Esophagus squamous epithelium (tissue), 5 donors: ENCODE results near the gene FAM163B. TPM values are rescaled to one million over a fixed set of nuclear protein-coding genes. Genes with fewer than 3 reads are reported as not detected.

ENCODE experiments used
- DNase-seq: peaks from one replicate; lab custom pipeline; 2025; lab: John Stamatoyannopoulos, UW
- H3K27ac ChIP-seq, 4 donors: fragments of 200-600 bp; sonication (generic); one replicate each; pipeline ENCODE4 v1.5.1; 2016 to 2019; ENCODE audit warnings: mild to moderate bottlenecking in 1 of 4
- H3K27me3 ChIP-seq, 4 donors: fragments of 200-600 bp; sonication (generic); 1 replicate in 3 of 4; 2 replicates in 1 of 4; pipeline versions ENCODE4 v1.5.1 to v1.6.0; 2017 to 2021; ENCODE audit warnings: antibody characterized with exemption in 1 of 4
- H3K36me3 ChIP-seq, 3 donors: fragments of 200-600 bp; sonication (generic); one replicate each; pipeline ENCODE4 v1.5.1; 2016 to 2019
- H3K4me1 ChIP-seq, 3 donors: fragments of 200-600 bp; sonication (generic); one replicate each; pipeline ENCODE4 v1.5.1; 2017 to 2019
- H3K4me3 ChIP-seq, 4 donors: fragments of 200-600 bp; sonication (generic); 1 replicate in 3 of 4; 2 replicates in 1 of 4; pipeline ENCODE4 v1.5.1; 2016 to 2019; ENCODE audit warnings: mild to moderate bottlenecking in 2 of 4, moderate library complexity in 1 of 4
- H3K9me3 ChIP-seq, 3 donors: fragments of 200-600 bp; sonication (generic); one replicate each; pipeline ENCODE4 v1.5.1; 2016 to 2019
- CTCF ChIP-seq, 6 experiments: fragments of 450-650 bp in 4 of 6; fragments of 200-600 bp in 2 of 6; sonication (generic) in 2 of 6; IDR thresholded peaks; one replicate each; pipeline ENCODE4 v1.5.1; 2016 to 2019; ENCODE audit warnings: antibody characterized with exemption in 6 of 6, mild to moderate bottlenecking in 4 of 6, moderate library complexity in 4 of 6
- POLR2A ChIP-seq, 4 donors: fragments of 450-650 bp; IDR thresholded peaks; one replicate each; pipeline ENCODE4 v1.6.1; 2017; ENCODE audit warnings: antibody characterized with exemption in 4 of 4, mild to moderate bottlenecking in 4 of 4, moderate library complexity in 3 of 4
- WGBS, 2 donors: methylation state at CpG; one replicate each; pipeline ENCODE4 v1.1.5; 2018; 5-methylcytosine and 5-hydroxymethylcytosine counted together
- intact Hi-C: fragments of 100-400 bp; cut with DNase I; formaldehyde crosslinking; loops from one replicate; pipeline ENCODE4 v1.15.0; 2022
- total RNA-seq, 4 donors: library from RNA; depleted of rRNA; stranded (reverse); fragments of >200 nt; gene quantifications; one replicate each; pipeline ENCODE4 v1.1.0, GENCODE V29; 2016
- donor health status: DM: yes; HTN: yes; CAD: no.

Gene FAM163B
- total RNA-seq, 4 donors from 2014 or later, result not detected

DNA sequence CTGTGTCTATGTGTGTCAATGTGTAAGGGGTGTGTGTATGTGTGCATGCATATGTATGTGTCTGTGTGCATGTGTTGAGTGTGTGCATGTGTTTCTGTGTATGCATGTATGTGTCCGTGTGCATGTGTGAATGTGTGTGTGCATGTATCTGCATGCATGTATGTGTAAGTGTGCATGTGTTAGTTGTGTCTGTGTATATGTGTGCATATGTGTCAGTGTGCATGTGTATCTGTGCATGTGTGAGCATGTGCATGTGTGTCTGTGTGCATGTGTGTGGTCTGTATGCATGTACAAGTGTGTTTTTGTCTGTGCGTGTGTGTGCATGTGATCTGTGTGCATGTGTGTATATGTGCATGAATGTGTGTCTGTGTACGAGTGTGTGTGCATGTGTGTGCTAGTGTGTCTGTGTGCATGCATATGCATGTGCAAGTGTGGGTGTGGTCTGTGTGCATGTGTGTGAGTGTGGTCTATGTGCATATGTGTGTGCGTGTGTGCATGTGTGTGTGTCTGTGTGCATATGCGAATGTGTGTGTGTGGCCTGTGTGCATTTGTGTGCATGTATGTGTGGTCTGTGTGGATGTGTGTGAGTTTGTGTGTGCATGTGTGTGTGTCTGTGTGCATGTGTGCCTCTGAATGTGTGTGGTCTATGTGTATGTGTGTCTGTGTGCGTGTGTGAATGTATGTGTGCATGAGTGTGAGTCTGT lies 9.6 kb downstream of the FAM163B start:
- WGBS, 2 donors, result 88 to 93% methylated on average over 6 of the region's 6 CpGs
- intact Hi-C loops, result no loop called here
- Histone ChIP-seq H3K9me3 (peaks cover 0 to 30% (median 24%) of the 10 kb centered on the region in 3 donors), H3K36me3 (no peaks in the 10 kb centered on the region), H3K27ac (no peak overlapping the region), H3K27me3 (peaks cover 0 to 38% (median 0%) of the 10 kb centered on the region in 4 donors), H3K4me3 (no peak overlapping the region), H3K4me1 (no peaks in the 10 kb centered on the region)
- no peak for DNase-seq
- TF ChIP-seq POLR2A (IDR thresholded peaks at IDR 0.05), result no peak
- TF ChIP-seq CTCF (IDR thresholded peaks at IDR 0.05), result no peak

- Histone ChIP-seq H3K4me1 (no peaks in the 10 kb centered on the region), H3K4me3 (no peak overlapping the region), H3K36me3 (no peaks in the 10 kb centered on the region), H3K27ac (no peak overlapping the region), H3K27me3 (peaks cover 0 to 35% (median 0%) of the 10 kb centered on the region in 4 donors), H3K9me3 (peaks cover 0 to 30% (median 24%) of the 10 kb centered on the region in 3 donors)
- intact Hi-C loops, result no loop called here
- DNase-seq, result no peak
- no peak for TF ChIP-seq POLR2A (IDR thresholded peaks at IDR 0.05)
- TF ChIP-seq CTCF (IDR thresholded peaks at IDR 0.05), result no peak
- WGBS, 2 donors, result 76% methylated on average over 5 of the region's 7 CpGs; no CpG with 5 or more reads in 1 of the 2 donors
Measured at GRCh38 chr9:133598978-133599377, 10.2 kb downstream of the FAM163B start.

DNA sequence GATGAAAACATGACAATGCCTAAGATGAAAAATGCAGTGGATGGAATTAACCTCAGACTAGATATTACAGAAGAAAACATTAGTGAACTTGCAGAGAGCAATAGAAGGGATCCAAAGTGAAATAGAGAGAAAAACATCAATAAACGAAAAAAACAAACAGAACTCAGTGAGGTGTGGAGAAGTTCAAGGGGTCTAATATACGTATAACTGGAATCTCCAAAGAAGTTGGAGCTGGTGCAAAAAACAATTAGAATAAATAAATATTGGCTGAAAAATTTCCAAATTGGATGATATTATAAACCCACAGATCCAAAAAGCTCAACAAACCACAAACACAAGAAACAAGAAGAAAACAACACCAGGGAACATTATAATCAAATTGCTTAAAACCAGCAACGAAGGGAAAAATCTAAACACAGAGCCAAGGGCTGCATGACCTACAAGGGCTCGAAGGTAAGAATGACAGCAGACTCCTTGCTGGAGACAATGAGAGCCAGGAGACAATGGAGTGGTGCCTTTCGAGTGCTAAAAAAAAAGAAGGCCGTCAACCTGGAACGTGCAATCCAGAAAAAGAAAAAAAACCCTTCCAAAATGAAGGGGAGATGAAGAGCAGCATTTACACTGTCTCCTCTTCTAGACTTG lies 11.8 kb downstream of the FAM163B start:
- 69 to 71% methylated on average over 7 of the region's 7 CpGs for WGBS, 2 donors
- intact Hi-C loops, result no loop called here
- no peak for TF ChIP-seq CTCF (IDR thresholded peaks at IDR 0.05)
- TF ChIP-seq POLR2A (IDR thresholded peaks at IDR 0.05), result no peak

GRCh38 chr9:133595910-133596309 lies 13.3 kb downstream of the FAM163B start:
- no peak overlapping the region for H3K4me3 ChIP-seq
- H3K27me3 ChIP-seq, result peaks cover 0 to 30% (median 0%) of the 10 kb centered on the region in 4 donors
- no peaks in the 10 kb centered on the region for H3K4me1 ChIP-seq
- intact Hi-C loops, result no loop called here
- DNase-seq, result no peak
- H3K9me3 ChIP-seq, result peaks cover 0 to 30% (median 24%) of the 10 kb centered on the region in 3 donors
- TF ChIP-seq POLR2A (IDR thresholded peaks at IDR 0.05), result no peak
- TF ChIP-seq CTCF (IDR thresholded peaks at IDR 0.05), result no peak
- no peaks in the 10 kb centered on the region for H3K36me3 ChIP-seq
- WGBS, 2 donors, result 69 to 79% methylated on average over 3 to 6 of the region's 8 CpGs
- H3K27ac ChIP-seq, result no peak overlapping the region

More for the DNA sequence above, 11.8 kb downstream of the FAM163B start:
- Histone ChIP-seq H3K4me3 (no peak overlapping the region), H3K9me3 (peaks cover 0 to 30% (median 24%) of the 10 kb centered on the region in 3 donors), H3K27ac (no peak overlapping the region), H3K4me1 (no peaks in the 10 kb centered on the region), H3K36me3 (no peaks in the 10 kb centered on the region), H3K27me3 (peaks cover 0 to 31% (median 0%) of the 10 kb centered on the region in 4 donors)
- no peak for DNase-seq

GRCh38 chr9:133594310-133594709 lies 14.9 kb downstream of the FAM163B start:
- TF ChIP-seq CTCF (IDR thresholded peaks at IDR 0.05) (no peak), POLR2A (IDR thresholded peaks at IDR 0.05) (no peak)
- Histone ChIP-seq H3K27me3 (peaks cover 0 to 40% (median 0%) of the 10 kb centered on the region in 4 donors), H3K4me3 (no peak overlapping the region), H3K27ac (no peak overlapping the region), H3K4me1 (no peaks in the 10 kb centered on the region), H3K9me3 (peaks cover 0 to 30% (median 24%) of the 10 kb centered on the region in 3 donors), H3K36me3 (no peaks in the 10 kb centered on the region)
- intact Hi-C loops, result no loop called here
- DNase-seq, result no peak
- WGBS, 2 donors, result 83 to 90% methylated on average over 2 of the region's 2 CpGs
